Stimulated activated CD8-positive, alpha-beta memory T cell treated with anti-CD3 and anti-CD28 coated beads, Interleukin-12 subunit alpha, Interleukin-12 subunit beta, amount 100 ng/mL, for 24 hours (primary cell): ENCODE results near the gene MTRFR.
"Not testable (repeated sequence)": the region's sequence is repeated elsewhere in the genome, so short reads cannot be mapped to it uniquely, and the experiment has no call there.

Experiments used
- DNase-seq: peaks from one replicate; pipeline ENCODE4 v3.0.0-alpha.2; 2020; ENCODE audit errors: extremely low read depth

Gene MTRFR

GRCh38 chr12:123232807-123233504, at the start of gene MTRFR, which contains the start of gene MPHOSPH9:
Gene MTRFR (plus strand): TSS chr12:123233436. CDS start chr12:123253675, 20,239 bp downstream.
Gene MPHOSPH9 (minus strand): TSS chr12:123233141. CDS start chr12:123230364, 2,777 bp downstream.
- peak; percentile 95 for DNase-seq

GRCh38 chr12:123187637-123188036, 45.6 kb upstream of the MTRFR start:
- DNase-seq, result no peak

GRCh38 chr12:123199936-123200335, 33.3 kb upstream of the MTRFR start:
- DNase-seq, result no peak

- DNase-seq, result no peak
Measured at GRCh38 chr12:123200414-123200813, 32.8 kb upstream of the MTRFR start.

- not testable (repeated sequence) for DNase-seq
Measured at GRCh38 chr12:123206794-123207193, 26.4 kb upstream of the MTRFR start.

GRCh38 chr12:123207815-123208214, 25.4 kb upstream of the MTRFR start:
- DNase-seq, result not testable (repeated sequence)

- no peak for DNase-seq
Measured at GRCh38 chr12:123223241-123223668, 10.0 kb upstream of the MTRFR start.

- no peak for DNase-seq
Measured at GRCh38 chr12:123225443-123225842, 7.8 kb upstream of the MTRFR start.

- no peak for DNase-seq
Measured at GRCh38 chr12:123227581-123228258, 5.5 kb upstream of the MTRFR start.

GRCh38 chr12:123229051-123229450, 4.2 kb upstream of the MTRFR start:
- no peak for DNase-seq

- DNase-seq, result no peak
Measured at GRCh38 chr12:123231931-123232330, 1.3 kb upstream of the MTRFR start.

- DNase-seq, result no peak
Measured at GRCh38 chr12:123232472-123232806, 797 bp upstream of the MTRFR start.

- no peak for DNase-seq
Measured at GRCh38 chr12:123233505-123234308, 471 bp downstream of the MTRFR start.

- DNase-seq, result no peak
Measured at GRCh38 chr12:123237646-123238329, 4.6 kb downstream of the MTRFR start.

GRCh38 chr12:123238330-123238682, 5.1 kb downstream of the MTRFR start:
- DNase-seq, result no peak

- DNase-seq, result no peak
Measured at GRCh38 chr12:123238961-123239360, 5.7 kb downstream of the MTRFR start.

GRCh38 chr12:123242116-123242904, 9.1 kb downstream of the MTRFR start:
- DNase-seq, result no peak

GRCh38 chr12:123243671-123244262, 10.5 kb downstream of the MTRFR start:
- DNase-seq, result no peak

GRCh38 chr12:123245678-123246077, 12.4 kb downstream of the MTRFR start:
- DNase-seq, result no peak

GRCh38 chr12:123248129-123248528, 14.9 kb downstream of the MTRFR start:
- not testable (repeated sequence) for DNase-seq
